K562 (cell line): ENCODE measurements around the gene TP53RK. TPM values are rescaled to one million over a fixed set of nuclear protein-coding genes. Genes with fewer than 3 reads are reported as not detected.

ENCODE experiments used
- ATAC-seq: fragments of 200-7000 bp; cut with Tn5 transposase; 3 replicates; pipeline ENCODE4 v1.9.1; 2020; ENCODE audit warnings: moderate library complexity
- BruUV-seq: library from RNA; stranded (reverse); fragments of 400-500 nt; replicated peaks from 2 replicates; lab custom pipeline; 2021; lab: Mats Ljungman, UMichigan
- CTCF ChIA-PET: fragments of 300-600 bp; formaldehyde crosslinking; extraction: SDS; loops from one replicate; lab custom pipeline; 2021; ENCODE audit warnings: low intra/inter-chr PET ratio; lab: Yijun Ruan, JAX
- POLR2A ChIA-PET: fragments of 300-600, 350-650 bp; sonication (Branson Sonifier 250); formaldehyde crosslinking; extraction: SDS; loops from one replicate; lab custom pipeline; 2021; ENCODE audit warnings: antibody characterized with exemption, inconsistent platforms; lab: Yijun Ruan, JAX
- DNase-seq, 4 experiments: peaks; one replicate each; pipeline versions ENCODE4 v3.0.0 to v3.0.0-alpha.2; 2011 to 2018; ENCODE audit warnings: low spot score in 3 of 4, mixed read lengths in 3 of 4; ENCODE audit errors: extremely low read depth in 1 of 4
- FAIRE-seq: peaks from 2 replicates; lab custom pipeline; 2011; peaks lifted over from hg19 to GRCh38; lab: Jason Lieb, UNC
- H2AFZ ChIP-seq: 2 replicates; pipeline ENCODE4 v1.6.0; 2011; ENCODE audit warnings: low read depth, low read length, control low read depth, inconsistent platforms
- H3K27ac ChIP-seq: fragments of 200-600 bp; 3 replicates; pipeline ENCODE4 v1.8.0; 2011; ENCODE audit warnings: low read depth, mild to moderate bottlenecking, control low read depth, inconsistent platforms, low read length, moderate library complexity, mixed read lengths; ENCODE audit errors: extremely low read depth
- H3K27me3 ChIP-seq, 2 experiments: fragments of 300-600 bp in 1 of 2; 2 replicates in 1 of 2; 3 replicates in 1 of 2; pipeline versions ENCODE4 v1.6.0 to v1.8.0; 2011; ENCODE audit warnings: inconsistent platforms in 2 of 2, low read length in 2 of 2, mild to moderate bottlenecking in 1 of 2, mixed read lengths in 1 of 2, moderate library complexity in 1 of 2; ENCODE audit not compliant: control insufficient read depth in 2 of 2, insufficient read depth in 2 of 2
- H3K36me3 ChIP-seq: fragments of 300-600 bp; 3 replicates; pipeline ENCODE4 v1.8.0; 2011; ENCODE audit warnings: mild to moderate bottlenecking, low read length, inconsistent platforms; ENCODE audit not compliant: control insufficient read depth, insufficient read depth
- H3K4me1 ChIP-seq, 2 experiments: fragments of 200-600 bp in 1 of 2; replicated peaks in 1 of 2; 2 replicates in 1 of 2; 3 replicates in 1 of 2; pipeline versions ENCODE4 v1.5.1 to v1.8.0; 2011; ENCODE audit warnings: inconsistent platforms in 2 of 2, low read length in 2 of 2, mild to moderate bottlenecking in 1 of 2, mixed read lengths in 1 of 2, moderate library complexity in 1 of 2; ENCODE audit not compliant: control insufficient read depth in 2 of 2, insufficient read depth in 2 of 2
- H3K4me2 ChIP-seq: 2 replicates; pipeline ENCODE4 v1.6.1; 2011; ENCODE audit warnings: low read length, control low read depth, inconsistent platforms, mixed read lengths; ENCODE audit not compliant: insufficient read depth
- H3K4me3 ChIP-seq: fragments of 200-600 bp; sonication (generic), shearing (Covaris generic); 2 replicates; pipeline ENCODE4 v1.5.1; 2016; ENCODE audit warnings: control low read depth, inconsistent platforms
- H3K79me2 ChIP-seq: fragments of 200-600 bp; 3 replicates; pipeline ENCODE4 v1.8.0; 2011; ENCODE audit warnings: low read length, inconsistent platforms; ENCODE audit not compliant: control insufficient read depth, insufficient read depth
- H3K9ac ChIP-seq, 2 experiments: 2 replicates each; pipeline versions ENCODE4 v1.6.0 to v1.6.1; 2011; ENCODE audit warnings: low read depth in 2 of 2, low read length in 2 of 2, control low read depth in 1 of 2, inconsistent platforms in 1 of 2, mild to moderate bottlenecking in 1 of 2, mixed read lengths in 1 of 2; ENCODE audit not compliant: insufficient read depth in 1 of 2
- H3K9me1 ChIP-seq: one replicate; pipeline ENCODE4 v1.6.0; 2011; ENCODE audit warnings: inconsistent platforms, mild to moderate bottlenecking, low read length, moderate library complexity; ENCODE audit not compliant: control insufficient read depth, insufficient read depth
- H3K9me3 ChIP-seq: replicated peaks from 2 replicates; pipeline ENCODE4 v1.5.1; 2011; ENCODE audit warnings: low read depth, low read length, inconsistent platforms; ENCODE audit not compliant: control insufficient read depth, insufficient read depth
- H4K20me1 ChIP-seq: replicated peaks from 2 replicates; pipeline ENCODE4 v1.6.1; 2011; ENCODE audit warnings: low read length, inconsistent platforms, mixed read lengths; ENCODE audit not compliant: control insufficient read depth, insufficient read depth
- CEBPB ChIP-seq: fragments of 450-650 bp; IDR thresholded peaks from 2 replicates; pipeline ENCODE4 v1.6.1; 2016; ENCODE audit warnings: missing genetic modification characterization, missing compliant biosample characterization
- GMEB1 ChIP-seq: fragments of 250-450 bp; sonication (Bioruptor Pico); IDR thresholded peaks from 2 replicates; pipeline ENCODE4 v1.4.0; 2020; ENCODE audit warnings: mild to moderate bottlenecking
- RBM25 ChIP-seq: fragments of 200-400 bp; formaldehyde crosslinking; IDR thresholded peaks from 2 replicates; pipeline ENCODE4 v1.6.1; 2018; ENCODE audit warnings: low read length, low read depth, moderate library complexity; ENCODE audit not compliant: severe bottlenecking
- SAFB2 ChIP-seq: fragments of 200-400 bp; formaldehyde crosslinking; IDR thresholded peaks from 2 replicates; pipeline ENCODE4 v1.6.1; 2018; ENCODE audit warnings: borderline replicate concordance, low read length, low read depth, moderate library complexity; ENCODE audit not compliant: severe bottlenecking
- ZKSCAN1 ChIP-seq: fragments of 150-350 bp; IDR thresholded peaks from 2 replicates; pipeline ENCODE4 v1.6.1; 2016; ENCODE audit warnings: low read depth, low read length
- WGBS: fragments of 100-300 bp; shearing (Covaris generic); methylation state at CpG from one replicate; pipeline ENCODE4 v1.1.6; 2016; ENCODE audit warnings: low coverage, mixed read lengths; ENCODE audit not compliant: insufficient coverage; ENCODE audit errors: missing lambda C conversion rate; 5-methylcytosine and 5-hydroxymethylcytosine counted together
- in situ Hi-C: fragments of 300-500 bp; cut with MboI; formaldehyde crosslinking; loops from 4 replicates; pipeline ENCODE4 v1.15.0; 2018; ENCODE audit warnings: inconsistent platforms, mixed read lengths
- intact Hi-C: fragments of 100-400 bp; cut with micrococcal nuclease; formaldehyde crosslinking; loops from 2 replicates; pipeline ENCODE4 v1.14.2; 2022
- polyA plus RNA-seq, 8 experiments: library from polyadenylated mRNA; depleted of rRNA in 4 of 8; stranded (reverse) in 5 of 8; unstranded in 3 of 8; fragments of >200 nt; fragmentation: Nextera tagmentation in 2 of 8; fragmentation: Illumina TruSeq in 1 of 8; extraction: Ambion mirVana in 2 of 8; extraction: Trizol in 1 of 8; gene quantifications; 2 replicates each; pipeline versions ENCODE4 v1.2.1 to v1.2.3, GENCODE V29; 2011 to 2014; ENCODE audit warnings: inconsistent platforms in 1 of 8, missing spikeins in 1 of 8
- total RNA-seq, 7 experiments: library from RNA; depleted of rRNA in 6 of 7; stranded (reverse); fragments of >200 nt in 6 of 7; fragmentation: Illumina TruSeq in 2 of 7; extraction: Trizol in 2 of 7; gene quantifications; 2 replicates each; pipeline versions ENCODE4 v1.2.1 to v1.2.3, GENCODE V29; 2011 to 2021; ENCODE audit warnings: low replicate concordance in 1 of 7
- TF ChIP-seq, protein P1 (sequence below): fragments of 250-450 bp; sonication (Bioruptor Pico); IDR thresholded peaks from 2 replicates; pipeline ENCODE4 v1.9.0; 2021; ENCODE audit warnings: mild to moderate bottlenecking

Gene TP53RK
- total and polyA plus RNA-seq, 9 of the 15 experiments (the other 6 are each of a cell fraction or from before 2014, with no cell fraction given), result 2.9 to 43.5 (median 17.2) TPM

GRCh38 chr20:46640536-46641311 lies 48.5 kb downstream of the TP53RK start:
- in situ Hi-C loops, result no loop called here
- 66% methylated on average over 14 of the region's 14 CpGs for WGBS
- no peaks in the 10 kb centered on the region for H4K20me1 ChIP-seq
- no peak for ATAC-seq
- intact Hi-C loops, result loop anchor here (10.0 kb wide), 1 partner anchor 76 kb away; no protein-coding TSS in a partner anchor
- no peak overlapping the region for H3K4me2 ChIP-seq
- no peaks in the 10 kb centered on the region for H3K9me1 ChIP-seq
- H3K36me3 ChIP-seq, result no peaks in the 10 kb centered on the region
- H2AFZ ChIP-seq, result no peak overlapping the region
- no peak overlapping the region for H3K4me3 ChIP-seq
- H3K9ac ChIP-seq, result peak overlapping the region in 1 of 2 experiments; percentile 29; a peak in 1 of 4 replicates
- no peaks in the 10 kb centered on the region for H3K27me3 ChIP-seq
- TF ChIP-seq RBM25 (peak; percentile 28), CEBPB (0 out of 2 replicates have a peak, but pooled peaks have one; percentile 19), SAFB2 (no peak), ZKSCAN1 (peak; percentile 72), GMEB1 (CRISPR knock-in tag) (no peak)
- TF ChIP-seq, protein P1, sequence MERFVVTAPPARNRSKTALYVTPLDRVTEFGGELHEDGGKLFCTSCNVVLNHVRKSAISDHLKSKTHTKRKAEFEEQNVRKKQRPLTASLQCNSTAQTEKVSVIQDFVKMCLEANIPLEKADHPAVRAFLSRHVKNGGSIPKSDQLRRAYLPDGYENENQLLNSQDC, result no peak
- H3K79me2 ChIP-seq, result no peaks in the 10 kb centered on the region
- peaks cover 5 to 6% of the 10 kb centered on the region in 2 experiments; a peak in 3 of 5 replicates for H3K4me1 ChIP-seq
- H3K27ac ChIP-seq, result no peak overlapping the region
- no peaks in the 10 kb centered on the region for H3K9me3 ChIP-seq
- no peak for DNase-seq
- ChIA-PET CTCF (no interaction called here), POLR2A (interaction anchor here (0.6 to 1.2 kb wide), 3 partner anchors 43 to 308 kb away, joined by 3 to 6 read pairs (median 4); no protein-coding TSS in a partner anchor)
- BruUV-seq, result no TSS peak
- FAIRE-seq, result no peak
